Brain microvascular endothelial cell (primary cell): ENCODE data around the gene DET1.
"Not testable (repeated sequence)": the region's sequence is repeated elsewhere in the genome, so short reads cannot be mapped to it uniquely, and the experiment has no call there.

Experiments
- DNase-seq: peaks from one replicate; pipeline ENCODE4 v3.0.0-alpha.2; 2020
- H3K27ac ChIP-seq: fragments of 250-450 bp; sonication (Bioruptor Pico); 2 replicates; pipeline ENCODE4 v1.5.1; 2020; ENCODE audit warnings: mild to moderate bottlenecking, moderate library complexity
- H3K27me3 ChIP-seq: fragments of 250-450 bp; sonication (Bioruptor Pico); replicated peaks from 2 replicates; pipeline ENCODE4 v1.5.1; 2020; ENCODE audit warnings: mild to moderate bottlenecking
- H3K36me3 ChIP-seq: fragments of 250-450 bp; sonication (Bioruptor Pico); replicated peaks from 2 replicates; pipeline ENCODE4 v1.5.1; 2020; ENCODE audit warnings: mild to moderate bottlenecking
- H3K4me3 ChIP-seq: 2 replicates; pipeline ENCODE4 v1.5.1; 2011; ENCODE audit warnings: low read depth, mild to moderate bottlenecking, control low read depth, low read length, moderate library complexity
- CTCF ChIP-seq: IDR thresholded peaks from 2 replicates; pipeline ENCODE4 v1.5.1; 2011; ENCODE audit warnings: low read depth, mild to moderate bottlenecking, moderate library complexity, low read length, control low read depth, inconsistent platforms; ENCODE audit errors: missing control alignments
- in situ Hi-C: cut with HindIII; loops from 2 replicates; pipeline ENCODE4 v1.10.0; 2017; ENCODE audit warnings: low sequenced_read_pairs, low pct_ligation_motif_present

The DET1 gene

GRCh38 chr15:88479169-88479568 is 67.3 kb downstream of the DET1 start:
- DNase-seq = no peak
- no peak overlapping the region for H3K27ac ChIP-seq
- peak; percentile 19 for TF ChIP-seq CTCF
- H3K4me3 ChIP-seq = no peak overlapping the region
- H3K36me3 ChIP-seq = peaks cover 16% of the 10 kb centered on the region
- H3K27me3 ChIP-seq = no peaks in the 10 kb centered on the region
- in situ Hi-C loops = no loop called here

- Histone ChIP-seq H3K36me3 (peaks cover 23% of the 10 kb centered on the region), H3K27ac (no peak overlapping the region), H3K27me3 (no peaks in the 10 kb centered on the region), H3K4me3 (no peak overlapping the region)
- no peak for DNase-seq
- in situ Hi-C loops = no loop called here
- TF ChIP-seq CTCF = no peak
Measured at GRCh38 chr15:88477904-88478303, 68.6 kb downstream of the DET1 start.

- Histone ChIP-seq H3K27ac (no peak overlapping the region), H3K36me3 (peaks cover 26% of the 10 kb centered on the region), H3K27me3 (no peaks in the 10 kb centered on the region), H3K4me3 (no peak overlapping the region)
- TF ChIP-seq CTCF = no peak
- in situ Hi-C loops = no loop called here
- DNase-seq = no peak
Measured at GRCh38 chr15:88477126-88477525, 69.4 kb downstream of the DET1 start.

- DNase-seq = peak; percentile 20
- Histone ChIP-seq H3K27ac (no peak overlapping the region), H3K27me3 (no peaks in the 10 kb centered on the region), H3K4me3 (no peak overlapping the region), H3K36me3 (peaks cover 26% of the 10 kb centered on the region)
- in situ Hi-C loops = no loop called here
- peak; percentile 64 for TF ChIP-seq CTCF
Measured at GRCh38 chr15:88476635-88477060, 69.8 kb downstream of the DET1 start.

GRCh38 chr15:88473661-88474293 is 72.7 kb downstream of the DET1 start:
- in situ Hi-C loops, H3K27me3 ChIP-seq, H3K4me3 ChIP-seq, H3K27ac ChIP-seq, DNase-seq: not testable (repeated sequence)
- peaks cover 26% of the 10 kb centered on the region for H3K36me3 ChIP-seq

GRCh38 chr15:88472225-88472624 is 74.3 kb downstream of the DET1 start:
- H3K27me3 ChIP-seq = no peaks in the 10 kb centered on the region
- peaks cover 22% of the 10 kb centered on the region for H3K36me3 ChIP-seq
- no peak overlapping the region for H3K4me3 ChIP-seq
- in situ Hi-C loops = no loop called here
- no peak overlapping the region for H3K27ac ChIP-seq
- TF ChIP-seq CTCF = no peak
- DNase-seq = no peak
